ENCODE results near the gene CDH12.

CDH12 gene

GRCh38 chr5:21704974-21705668 lies 1148.0 kb downstream of the CDH12 start:
- H3K27ac ChIP-seq (ENCODE audit: low read depth, low read length, severe bottlenecking) = no peak overlapping the region
- H3K9me3 ChIP-seq (ENCODE audit: control insufficient read depth, low read length) = no peaks in the 10 kb centered on the region
- H3K36me3 ChIP-seq (ENCODE audit: control insufficient read depth, insufficient read depth, low read length) = no peaks in the 10 kb centered on the region
- H3K4me1 ChIP-seq (ENCODE audit: control insufficient read depth, insufficient read depth, low read length, poor library complexity, severe bottlenecking) = no peaks in the 10 kb centered on the region
- H3K4me3 ChIP-seq (ENCODE audit: extremely low read depth, insufficient read depth, low read length, poor library complexity, severe bottlenecking) = no peak overlapping the region
- 100% methylated on average over 2 of the region's 2 CpGs; no CpG with 5 or more reads in 1 of the 2 experiments for WGBS, 2 experiments (ENCODE audit: insufficient coverage in 2 of 2)

GRCh38 chr5:21701317-21701716 lies 1151.8 kb downstream of the CDH12 start:
- no peak overlapping the region for H3K4me3 ChIP-seq (ENCODE audit: extremely low read depth, insufficient read depth, low read length, poor library complexity, severe bottlenecking)
- no peaks in the 10 kb centered on the region for H3K9me3 ChIP-seq (ENCODE audit: control insufficient read depth, low read length)
- no peaks in the 10 kb centered on the region for H3K4me1 ChIP-seq (ENCODE audit: control insufficient read depth, insufficient read depth, low read length, poor library complexity, severe bottlenecking)
- no CpG with 5 or more reads among the region's 3 CpGs for WGBS, 2 experiments (ENCODE audit: insufficient coverage in 2 of 2)
- no peaks in the 10 kb centered on the region for H3K36me3 ChIP-seq (ENCODE audit: control insufficient read depth, insufficient read depth, low read length)
- H3K27ac ChIP-seq (ENCODE audit: low read depth, low read length, severe bottlenecking) = no peak overlapping the region
